ENCODE measurements around the gene XPO6.

The XPO6 gene

GRCh38 chr16:28069971-28070794 lies 141.6 kb downstream of the XPO6 start:
- H3K4me3 ChIP-seq (ENCODE audit: low read depth, low read length) = no peak overlapping the region

GRCh38 chr16:28068976-28069375 lies 142.8 kb downstream of the XPO6 start:
- H3K4me3 ChIP-seq (ENCODE audit: low read depth, low read length) = no peak overlapping the region
- no peak for TF ChIP-seq CTCF (IDR thresholded peaks at IDR 0.05; ENCODE audit: borderline replicate concordance, insufficient read depth, low read depth, low read length)

More at GRCh38 chr16:28069971-28070794, 141.6 kb downstream of the XPO6 start:
- TF ChIP-seq CTCF (IDR thresholded peaks at IDR 0.05; ENCODE audit: borderline replicate concordance, insufficient read depth, low read depth, low read length) = no peak

GRCh38 chr16:28067604-28068379 lies 144.0 kb downstream of the XPO6 start:
- no peak overlapping the region for H3K4me3 ChIP-seq (ENCODE audit: low read depth, low read length)
- TF ChIP-seq CTCF (IDR thresholded peaks at IDR 0.05; ENCODE audit: borderline replicate concordance, insufficient read depth, low read depth, low read length) = no peak

GRCh38 chr16:28064706-28065249 lies 147.0 kb downstream of the XPO6 start:
- no peak for TF ChIP-seq CTCF (IDR thresholded peaks at IDR 0.05; ENCODE audit: borderline replicate concordance, insufficient read depth, low read depth, low read length)
- H3K4me3 ChIP-seq (ENCODE audit: low read depth, low read length) = no peak overlapping the region

GRCh38 chr16:28064150-28064549 lies 147.6 kb downstream of the XPO6 start:
- TF ChIP-seq CTCF (IDR thresholded peaks at IDR 0.05; ENCODE audit: borderline replicate concordance, insufficient read depth, low read depth, low read length) = no peak
- no peak overlapping the region for H3K4me3 ChIP-seq (ENCODE audit: low read depth, low read length)

- no peak within 1 kb of the TSS for H3K4me3 ChIP-seq (ENCODE audit: low read depth, low read length)
- peak; percentile 35; the same call in 1 of the 2 replicates for TF ChIP-seq CTCF (IDR thresholded peaks at IDR 0.05; ENCODE audit: borderline replicate concordance, insufficient read depth, low read depth, low read length)
Observed at GRCh38 chr16:28063591-28064061, 148.1 kb downstream of the XPO6 start, which contains the start of gene GSG1L. TSS of gene GSG1L (minus strand) at chr16:28063714. CDS start at chr16:28063424, 290 bp downstream.

Data from GM12875 (cell line).